Endothelial cell (in vitro differentiated cells): ENCODE data around the gene AKAP13. TPM values are rescaled to one million over a fixed set of nuclear protein-coding genes. Genes with fewer than 3 reads are reported as not detected.

Source experiments
- DNase-seq: peaks from one replicate; pipeline ENCODE4 v3.0.0; 2021; ENCODE audit warnings: low spot score
- H3K27ac Mint-ChIP-seq: one replicate; pipeline ENCODE4 v1.8.0; 2021; ENCODE audit warnings: mixed read lengths, inconsistent platforms; ENCODE audit not compliant: unreplicated experiment
- H3K27me3 Mint-ChIP-seq: one replicate; pipeline ENCODE4 v1.8.0; 2021; ENCODE audit warnings: mild to moderate bottlenecking, moderate library complexity, mixed read lengths, inconsistent platforms; ENCODE audit not compliant: unreplicated experiment
- H3K36me3 Mint-ChIP-seq: one replicate; pipeline ENCODE4 v1.8.0; 2021; ENCODE audit warnings: mild to moderate bottlenecking, low read depth, mixed read lengths, inconsistent platforms; ENCODE audit not compliant: unreplicated experiment
- H3K4me1 Mint-ChIP-seq: one replicate; pipeline ENCODE4 v1.8.0; 2021; ENCODE audit warnings: mild to moderate bottlenecking, mixed read lengths, inconsistent platforms; ENCODE audit not compliant: unreplicated experiment
- H3K4me3 Mint-ChIP-seq: one replicate; pipeline ENCODE4 v1.8.0; 2021; ENCODE audit warnings: mild to moderate bottlenecking, mixed read lengths, inconsistent platforms; ENCODE audit not compliant: unreplicated experiment
- H3K9me3 Mint-ChIP-seq: one replicate; pipeline ENCODE4 v1.8.0; 2021; ENCODE audit warnings: mixed read lengths, inconsistent platforms; ENCODE audit not compliant: unreplicated experiment
- total RNA-seq: library from RNA; stranded (reverse); fragmentation: NEBNext Ultra II Directional; extraction: Animal tissue kit (Norgen Biotek cat#: 25700); gene quantifications from one replicate; pipeline ENCODE4 v1.2.1, GENCODE V29; 2021; ENCODE audit not compliant: unreplicated experiment
- TF ChIP-seq, protein P1 (sequence below): fragments of 200-600 bp; sonication (generic); IDR thresholded peaks from one replicate; pipeline ENCODE4 v1.5.0; 2021; ENCODE audit warnings: antibody characterized with exemption; ENCODE audit not compliant: unreplicated experiment

Gene AKAP13
- total RNA-seq, 1 donor from 2014 or later, result 249 TPM

DNA sequence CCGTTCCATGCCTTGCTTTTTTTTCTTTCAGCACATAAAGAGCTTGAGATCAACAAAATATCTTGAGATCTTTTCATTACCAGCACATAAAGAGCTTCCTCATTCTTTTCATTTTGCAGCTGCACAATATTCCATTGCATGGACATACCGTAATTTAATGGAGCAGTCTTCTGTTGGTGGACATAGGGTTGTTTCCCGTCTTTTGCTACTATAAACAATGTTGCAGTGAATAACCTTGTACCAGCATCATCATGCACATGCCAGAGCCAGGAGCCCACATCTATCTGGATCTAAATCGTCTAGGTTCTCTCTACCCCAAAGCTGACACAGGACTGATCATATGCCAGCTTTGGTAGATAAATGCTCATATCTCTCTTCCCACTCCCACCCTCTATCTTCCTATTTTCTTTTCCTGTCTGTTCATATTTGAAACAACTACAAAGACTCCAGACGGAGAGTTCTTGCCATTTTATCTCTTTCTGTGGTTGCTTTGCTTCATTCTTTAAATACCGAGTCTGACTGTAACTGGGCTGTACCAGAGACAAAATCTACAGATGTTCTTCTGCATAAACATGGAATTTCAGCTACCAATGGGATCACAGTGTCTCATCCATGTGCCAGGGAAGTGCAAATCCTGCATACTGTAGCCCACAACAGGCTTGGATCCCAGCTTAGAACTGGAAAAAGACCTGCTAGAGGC, 47.1 kb upstream of the AKAP13 start:
- no peak overlapping the region for H3K4me3 Mint-ChIP-seq
- peak overlapping the region; percentile 25 for H3K27ac Mint-ChIP-seq
- peaks cover 7% of the 10 kb centered on the region for H3K27me3 Mint-ChIP-seq
- H3K36me3 Mint-ChIP-seq, result peaks cover 3% of the 10 kb centered on the region
- H3K9me3 Mint-ChIP-seq, result no peaks in the 10 kb centered on the region
- TF ChIP-seq, protein P1, sequence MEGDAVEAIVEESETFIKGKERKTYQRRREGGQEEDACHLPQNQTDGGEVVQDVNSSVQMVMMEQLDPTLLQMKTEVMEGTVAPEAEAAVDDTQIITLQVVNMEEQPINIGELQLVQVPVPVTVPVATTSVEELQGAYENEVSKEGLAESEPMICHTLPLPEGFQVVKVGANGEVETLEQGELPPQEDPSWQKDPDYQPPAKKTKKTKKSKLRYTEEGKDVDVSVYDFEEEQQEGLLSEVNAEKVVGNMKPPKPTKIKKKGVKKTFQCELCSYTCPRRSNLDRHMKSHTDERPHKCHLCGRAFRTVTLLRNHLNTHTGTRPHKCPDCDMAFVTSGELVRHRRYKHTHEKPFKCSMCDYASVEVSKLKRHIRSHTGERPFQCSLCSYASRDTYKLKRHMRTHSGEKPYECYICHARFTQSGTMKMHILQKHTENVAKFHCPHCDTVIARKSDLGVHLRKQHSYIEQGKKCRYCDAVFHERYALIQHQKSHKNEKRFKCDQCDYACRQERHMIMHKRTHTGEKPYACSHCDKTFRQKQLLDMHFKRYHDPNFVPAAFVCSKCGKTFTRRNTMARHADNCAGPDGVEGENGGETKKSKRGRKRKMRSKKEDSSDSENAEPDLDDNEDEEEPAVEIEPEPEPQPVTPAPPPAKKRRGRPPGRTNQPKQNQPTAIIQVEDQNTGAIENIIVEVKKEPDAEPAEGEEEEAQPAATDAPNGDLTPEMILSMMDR, result no peak
- peaks cover 57% of the 10 kb centered on the region for H3K4me1 Mint-ChIP-seq
- no peak for DNase-seq

DNA sequence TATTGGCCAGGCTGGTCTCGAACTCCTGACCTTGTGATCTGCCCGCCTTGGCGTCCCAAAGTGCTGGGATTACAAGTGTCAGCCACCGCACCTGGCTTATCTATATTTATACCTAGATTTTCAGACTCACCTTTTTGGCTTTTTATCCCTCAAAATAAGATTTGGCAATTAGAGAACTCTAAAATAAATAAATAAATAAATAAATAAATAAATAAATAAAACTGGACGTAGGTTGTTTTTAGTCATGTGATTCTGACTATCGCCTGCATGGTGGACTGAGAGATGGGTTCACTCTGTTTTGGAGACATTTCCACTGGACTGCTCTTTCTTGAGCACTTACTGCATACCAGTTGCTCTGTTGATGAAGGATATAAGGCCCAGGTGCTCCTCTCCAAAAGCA, 46.2 kb upstream of the AKAP13 start:
- H3K27me3 Mint-ChIP-seq, result peaks cover 7% of the 10 kb centered on the region
- peak overlapping the region; percentile 66 for H3K4me3 Mint-ChIP-seq
- peaks cover 59% of the 10 kb centered on the region for H3K4me1 Mint-ChIP-seq
- H3K36me3 Mint-ChIP-seq, result peaks cover 3% of the 10 kb centered on the region
- TF ChIP-seq, protein P1, result no peak
- no peak overlapping the region for H3K27ac Mint-ChIP-seq
- H3K9me3 Mint-ChIP-seq, result no peaks in the 10 kb centered on the region
- no peak for DNase-seq

DNA sequence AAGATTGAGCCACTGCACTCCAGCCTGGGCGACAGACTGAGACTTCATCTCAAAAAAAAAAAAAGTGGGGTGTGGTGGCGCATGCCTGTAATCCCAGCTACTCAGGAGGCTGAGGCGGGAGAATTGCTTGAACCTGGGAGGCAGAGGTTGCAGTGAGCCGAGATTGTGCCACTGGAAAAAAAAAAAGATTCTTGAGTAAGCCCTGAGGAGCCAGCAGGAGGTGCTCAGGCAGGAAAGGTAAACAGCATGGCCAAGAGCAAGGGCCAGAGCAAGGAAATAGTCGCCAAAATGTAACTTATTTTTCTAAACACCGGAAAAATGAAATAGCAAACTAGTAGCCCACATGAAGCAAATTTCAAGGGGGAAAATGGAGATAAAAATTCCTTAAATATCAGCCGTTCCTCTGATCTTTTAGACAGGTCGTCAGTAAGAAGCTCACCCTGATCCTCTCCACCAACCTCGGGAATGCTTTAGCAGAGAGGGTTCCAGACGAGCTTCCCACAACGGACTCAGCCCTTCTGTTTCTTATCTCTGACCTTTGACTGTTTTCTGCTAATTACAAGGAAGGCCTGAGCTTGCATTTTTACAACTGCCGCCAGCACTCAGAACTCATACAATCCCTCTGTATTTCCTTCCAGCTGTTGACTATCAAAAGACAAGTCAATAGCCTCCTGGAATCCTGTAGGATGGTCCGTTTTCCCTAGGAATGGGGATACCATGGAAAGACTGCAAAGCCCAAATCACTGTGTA, 45.0 kb upstream of the AKAP13 start:
- DNase-seq, result peak; percentile 8

DNA sequence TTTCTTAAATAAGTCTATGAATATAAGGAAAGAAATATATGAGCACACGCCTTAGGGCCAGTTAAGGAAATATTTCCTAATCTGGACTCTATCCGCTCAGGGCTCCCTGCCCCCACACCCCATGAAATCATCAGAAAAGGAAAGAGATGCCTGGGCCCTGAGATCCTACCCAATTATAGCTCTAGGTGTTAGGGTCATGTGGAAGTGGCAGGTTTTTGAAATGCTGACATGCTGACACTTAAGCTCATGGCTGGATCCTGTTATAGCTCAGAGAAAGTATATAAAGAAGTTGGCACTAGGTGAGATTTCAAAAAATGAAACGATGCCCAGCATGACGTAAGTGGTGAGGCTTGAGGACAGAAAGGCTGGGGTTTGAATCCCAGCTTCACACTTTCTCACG, 43.5 kb upstream of the AKAP13 start:
- Mint-ChIP-seq H3K4me1 (peaks cover 62% of the 10 kb centered on the region), H3K36me3 (peaks cover 7% of the 10 kb centered on the region), H3K4me3 (no peak overlapping the region), H3K27me3 (peaks cover 4% of the 10 kb centered on the region), H3K27ac (peak overlapping the region; percentile 28), H3K9me3 (no peaks in the 10 kb centered on the region)
- TF ChIP-seq, protein P1, result no peak
- no peak for DNase-seq

More for the DNA sequence above, 45.0 kb upstream of the AKAP13 start:
- TF ChIP-seq, protein P1, result no peak
- H3K4me3 Mint-ChIP-seq, result no peak overlapping the region
- peak overlapping the region; percentile 80 for H3K27ac Mint-ChIP-seq
- H3K4me1 Mint-ChIP-seq, result peaks cover 65% of the 10 kb centered on the region
- H3K27me3 Mint-ChIP-seq, result peaks cover 7% of the 10 kb centered on the region
- H3K9me3 Mint-ChIP-seq, result no peaks in the 10 kb centered on the region
- peaks cover 7% of the 10 kb centered on the region for H3K36me3 Mint-ChIP-seq
